Thyroid gland (tissue), 4 donors: ENCODE results near the gene POMGNT2.

ENCODE experiments used
- POLR2A ChIP-seq, 2 donors: fragments of 450-650 bp; IDR thresholded peaks; one replicate each; pipeline ENCODE4 v1.6.1; 2017; ENCODE audit warnings: antibody characterized with exemption in 2 of 2, mild to moderate bottlenecking in 2 of 2, moderate library complexity in 1 of 2
- TF ChIP-seq, protein P1 (sequence below), 6 experiments: fragments of 200-600 bp in 3 of 6; fragments of 450-650 bp in 3 of 6; sonication (generic) in 3 of 6; IDR thresholded peaks; one replicate each; pipeline ENCODE4 v1.5.1; 2016 to 2019; ENCODE audit warnings: antibody characterized with exemption in 6 of 6, mild to moderate bottlenecking in 2 of 6, inconsistent platforms in 1 of 6, moderate library complexity in 1 of 6

DNA sequence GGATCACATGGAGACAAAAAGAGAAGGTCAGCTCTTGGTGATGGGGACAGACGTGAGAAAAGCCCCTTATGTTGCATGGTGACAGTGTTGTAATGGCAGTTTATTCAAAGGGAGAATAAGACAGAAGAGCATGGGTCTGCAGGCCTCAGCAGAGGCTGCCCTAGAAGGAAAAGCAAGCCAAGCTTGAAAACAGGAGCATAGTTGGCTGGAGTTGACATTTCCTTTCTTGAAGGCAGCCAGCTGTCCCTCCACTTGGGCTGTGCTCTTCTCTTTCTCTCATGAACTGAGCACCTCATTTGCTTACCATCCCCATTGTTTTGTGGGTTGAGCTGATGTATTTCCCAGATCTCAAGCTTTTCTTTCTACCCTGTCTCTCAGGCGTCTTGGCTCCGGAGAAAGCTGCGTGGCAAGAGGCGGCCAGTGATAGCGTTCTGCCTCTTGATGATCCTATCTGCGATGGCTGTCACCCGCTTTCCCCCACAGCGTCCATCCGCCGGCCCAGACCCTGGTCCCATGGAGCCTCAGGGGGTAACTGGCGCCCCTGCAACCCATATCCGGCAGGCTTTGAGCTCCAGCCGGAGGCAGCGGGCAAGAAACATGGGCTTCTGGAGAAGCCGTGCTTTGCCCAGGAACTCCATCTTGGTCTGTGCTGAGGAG lies 73.9 kb downstream of the POMGNT2 start:
- TF ChIP-seq, protein P1, sequence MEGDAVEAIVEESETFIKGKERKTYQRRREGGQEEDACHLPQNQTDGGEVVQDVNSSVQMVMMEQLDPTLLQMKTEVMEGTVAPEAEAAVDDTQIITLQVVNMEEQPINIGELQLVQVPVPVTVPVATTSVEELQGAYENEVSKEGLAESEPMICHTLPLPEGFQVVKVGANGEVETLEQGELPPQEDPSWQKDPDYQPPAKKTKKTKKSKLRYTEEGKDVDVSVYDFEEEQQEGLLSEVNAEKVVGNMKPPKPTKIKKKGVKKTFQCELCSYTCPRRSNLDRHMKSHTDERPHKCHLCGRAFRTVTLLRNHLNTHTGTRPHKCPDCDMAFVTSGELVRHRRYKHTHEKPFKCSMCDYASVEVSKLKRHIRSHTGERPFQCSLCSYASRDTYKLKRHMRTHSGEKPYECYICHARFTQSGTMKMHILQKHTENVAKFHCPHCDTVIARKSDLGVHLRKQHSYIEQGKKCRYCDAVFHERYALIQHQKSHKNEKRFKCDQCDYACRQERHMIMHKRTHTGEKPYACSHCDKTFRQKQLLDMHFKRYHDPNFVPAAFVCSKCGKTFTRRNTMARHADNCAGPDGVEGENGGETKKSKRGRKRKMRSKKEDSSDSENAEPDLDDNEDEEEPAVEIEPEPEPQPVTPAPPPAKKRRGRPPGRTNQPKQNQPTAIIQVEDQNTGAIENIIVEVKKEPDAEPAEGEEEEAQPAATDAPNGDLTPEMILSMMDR (IDR thresholded peaks at IDR 0.05), result no peak
- TF ChIP-seq POLR2A (IDR thresholded peaks at IDR 0.05), result no peak
